GM12891 (cell line): ENCODE data around the gene TTC9.

Experiments used
- DNase-seq: peaks from one replicate; pipeline ENCODE4 v3.0.0; 2011; ENCODE audit warnings: low spot score; ENCODE audit not compliant: insufficient read length
- FAIRE-seq: peaks from 2 replicates; lab custom pipeline; 2011; peaks lifted over from hg19 to GRCh38; lab: Jason Lieb, UNC
- PAX5 ChIP-seq: IDR thresholded peaks from 2 replicates; pipeline ENCODE4 v1.6.1; 2011; ENCODE audit warnings: low read length, moderate library complexity, mild to moderate bottlenecking; ENCODE audit not compliant: insufficient read depth, severe bottlenecking
- POLR2A ChIP-seq: IDR thresholded peaks from 2 replicates; pipeline ENCODE4 v1.6.1; 2011; ENCODE audit warnings: low read depth, low read length, control low read depth
- POLR2AphosphoS5 ChIP-seq: IDR thresholded peaks from 2 replicates; pipeline ENCODE4 v1.6.1; 2011; ENCODE audit warnings: low read depth, low read length, control low read depth
- POU2F2 ChIP-seq: IDR thresholded peaks from 2 replicates; pipeline ENCODE4 v1.6.1; 2011; ENCODE audit warnings: low read depth, mild to moderate bottlenecking, control low read depth, low read length, moderate library complexity
- SPI1 ChIP-seq: IDR thresholded peaks from 2 replicates; pipeline ENCODE4 v1.6.1; 2011; ENCODE audit warnings: low read depth, low read length, control low read depth
- TAF1 ChIP-seq: IDR thresholded peaks from 2 replicates; pipeline ENCODE4 v1.6.1; 2011; ENCODE audit warnings: low read depth, low read length, control low read depth

Gene TTC9

GRCh38 chr14:70671652-70672644, 30.2 kb downstream of the TTC9 start:
- FAIRE-seq (no peak), DNase-seq (no peak)
- TF ChIP-seq POLR2A (no peak), SPI1 (no peak), PAX5 (no peak), POLR2AphosphoS5 (no peak), TAF1 (no peak), POU2F2 (no peak)

GRCh38 chr14:70677341-70677740, 35.6 kb downstream of the TTC9 start:
- TF ChIP-seq POU2F2 = no peak
- no peak for TF ChIP-seq POLR2A
- no peak for TF ChIP-seq POLR2AphosphoS5
- TF ChIP-seq PAX5 = no peak
- no peak for TF ChIP-seq TAF1
- TF ChIP-seq SPI1 = no peak
- DNase-seq = no peak
- no peak for FAIRE-seq

- FAIRE-seq (peak; percentile 23), DNase-seq (no peak)
- no peak for TF ChIP-seq PAX5
Measured at GRCh38 chr14:70680748-70681147, 39.0 kb downstream of the TTC9 start.

GRCh38 chr14:70683983-70684382, 42.3 kb downstream of the TTC9 start:
- DNase-seq (no peak), FAIRE-seq (no peak)
- no peak for TF ChIP-seq POLR2AphosphoS5
- no peak for TF ChIP-seq POLR2A
- no peak for TF ChIP-seq PAX5
- no peak for TF ChIP-seq TAF1
- no peak for TF ChIP-seq SPI1
- no peak for TF ChIP-seq POU2F2

- DNase-seq (no peak), FAIRE-seq (no peak)
- no peak for TF ChIP-seq POU2F2
Measured at GRCh38 chr14:70685474-70686197, 43.9 kb downstream of the TTC9 start.

- DNase-seq (no peak), FAIRE-seq (no peak)
- no peak for TF ChIP-seq PAX5
- no peak for TF ChIP-seq SPI1
- no peak for TF ChIP-seq POLR2AphosphoS5
- TF ChIP-seq TAF1 = no peak
- TF ChIP-seq POU2F2 = no peak
- TF ChIP-seq POLR2A = no peak
Measured at GRCh38 chr14:70692210-70692609, 50.5 kb downstream of the TTC9 start.

- no peak for FAIRE-seq
- TF ChIP-seq POLR2A (no peak), POLR2AphosphoS5 (no peak), TAF1 (no peak), PAX5 (no peak), POU2F2 (no peak), SPI1 (no peak)
- no peak for DNase-seq
Measured at GRCh38 chr14:70696026-70696425, 54.3 kb downstream of the TTC9 start.

- no peak for FAIRE-seq
- TF ChIP-seq PAX5 (no peak), POLR2AphosphoS5 (no peak), POU2F2 (no peak), SPI1 (no peak)
- no peak for DNase-seq
Measured at GRCh38 chr14:70697701-70698100, 56.0 kb downstream of the TTC9 start.

GRCh38 chr14:70698288-70698687, 56.6 kb downstream of the TTC9 start:
- DNase-seq = no peak
- no peak for FAIRE-seq
- no peak for TF ChIP-seq POLR2A
- no peak for TF ChIP-seq SPI1

GRCh38 chr14:70699646-70700045, 57.9 kb downstream of the TTC9 start:
- DNase-seq (no peak), FAIRE-seq (no peak)
- TF ChIP-seq SPI1 = no peak
- TF ChIP-seq TAF1 = no peak
- no peak for TF ChIP-seq POLR2AphosphoS5
